SKM-1 (cell line): ENCODE results near the gene ZNF236.

Experiments used
- DNase-seq: peaks from one replicate; lab custom pipeline; 2025; ENCODE audit not compliant: unreplicated experiment; lab: John Stamatoyannopoulos, UW

Gene ZNF236

GRCh38 chr18:77019641-77020040 lies 197.3 kb downstream of the ZNF236 start:
- no peak for DNase-seq
